GM21528 (cell line): Measurements from ENCODE around the gene OR10A6.

Experiments
- ATAC-seq: cut with Tn5 transposase; IDR thresholded peaks from one replicate; pipeline ENCODE4 v1.9.1; 2021; ENCODE audit warnings: mild to moderate bottlenecking, moderate library complexity; ENCODE audit not compliant: unreplicated experiment, low FRiP score

Gene OR10A6

DNA sequence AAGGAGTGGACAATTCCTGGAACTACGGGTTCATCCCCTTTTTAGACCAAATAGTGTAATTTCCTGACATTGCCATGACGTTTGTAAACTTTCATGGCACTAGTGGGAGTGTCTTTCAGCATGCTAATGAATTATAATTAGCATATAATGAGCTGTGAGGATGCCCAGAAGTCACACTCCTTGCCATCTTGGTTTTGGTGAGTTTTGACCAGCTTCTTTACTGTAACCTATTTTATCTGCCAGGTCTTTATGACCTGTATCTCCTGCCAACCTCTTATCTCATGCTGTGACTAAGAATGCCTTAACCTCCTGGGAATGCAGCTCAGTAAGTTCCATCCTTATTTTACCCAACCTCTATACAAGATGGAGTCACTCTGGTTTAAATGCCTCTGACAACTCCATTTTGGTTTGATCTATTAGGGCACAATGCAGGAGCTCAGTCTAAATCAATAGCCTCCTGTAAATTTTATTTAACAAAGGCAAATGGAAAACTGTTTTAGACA is 20.7 kb downstream of the OR10A6 start:
- no peak for ATAC-seq

DNA sequence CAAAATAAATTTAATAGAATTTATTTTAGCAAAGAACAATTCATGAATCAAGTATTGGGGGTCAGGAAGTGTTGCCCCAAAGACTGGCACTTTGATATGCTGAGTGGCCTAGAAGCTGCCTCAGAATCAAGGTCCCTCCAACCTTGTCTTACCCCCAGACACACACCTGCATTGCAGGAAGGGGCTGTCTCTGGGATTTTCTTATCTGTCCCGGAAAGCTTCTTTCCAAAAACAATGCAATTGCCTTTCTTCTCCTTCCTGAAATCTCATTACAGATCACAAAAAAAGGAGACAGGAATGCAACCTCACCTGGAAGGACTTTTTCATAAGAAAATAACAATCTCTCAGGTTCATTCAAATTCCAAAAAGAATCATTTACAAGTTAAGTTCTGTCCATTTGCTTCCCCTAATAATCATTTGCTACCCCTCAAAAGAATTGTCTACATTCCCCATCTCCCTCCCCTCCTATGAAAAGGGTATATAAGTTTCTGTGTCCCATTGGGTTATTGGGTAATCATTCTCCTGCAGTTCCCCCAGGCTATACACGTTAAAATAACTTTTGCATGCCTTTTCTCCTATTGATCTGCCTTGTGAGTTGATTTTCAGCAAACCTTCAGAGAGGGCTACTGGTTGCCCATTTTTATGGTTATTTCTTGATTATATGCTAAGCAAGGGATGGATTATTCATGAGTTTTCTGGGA is 21.3 kb downstream of the OR10A6 start:
- ATAC-seq = no peak

GRCh38 chr11:7907121-7907520 is 23.9 kb downstream of the OR10A6 start:
- no peak for ATAC-seq

DNA sequence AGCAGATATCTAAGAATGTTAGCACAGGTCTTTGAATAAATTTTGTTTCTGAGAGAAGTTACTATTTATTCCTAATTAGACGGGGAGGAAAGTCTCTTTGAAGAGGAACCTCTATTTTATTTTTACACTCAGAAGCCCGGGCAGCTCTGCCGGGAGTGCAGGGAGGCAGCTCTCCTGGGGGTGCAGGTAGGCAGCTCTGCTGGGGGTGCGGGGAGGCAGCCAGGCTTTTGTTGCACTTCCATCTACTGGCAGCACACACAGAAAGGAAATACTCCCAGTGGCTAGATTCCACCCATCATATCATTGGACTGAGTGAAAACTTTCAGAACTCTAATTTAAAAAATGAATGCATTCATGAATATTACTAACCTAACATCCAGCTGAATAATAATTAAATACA is 24.6 kb downstream of the OR10A6 start:
- ATAC-seq = no peak

- ATAC-seq = no peak
Measured at GRCh38 chr11:7905961-7906429, 25.1 kb downstream of the OR10A6 start.

DNA sequence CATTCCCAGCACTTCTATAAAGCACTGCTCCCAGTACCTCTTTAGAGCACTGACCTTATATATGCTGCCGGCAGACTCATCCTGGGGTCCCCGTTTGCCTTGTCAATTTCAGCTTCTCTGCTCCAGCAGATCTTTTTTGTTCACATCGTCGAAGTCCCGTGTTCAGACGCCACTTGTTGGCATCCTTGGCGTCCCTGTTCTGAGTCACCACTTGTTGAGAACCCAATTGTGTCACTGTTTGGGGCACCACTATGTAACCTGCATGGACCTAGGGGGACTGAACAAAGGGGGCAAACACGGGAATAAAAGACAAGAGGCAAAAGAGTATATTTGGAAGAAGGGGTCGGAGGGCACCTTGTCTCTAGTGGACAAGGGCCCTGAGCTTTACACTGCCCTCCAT is 25.5 kb downstream of the OR10A6 start:
- ATAC-seq = no peak

GRCh38 chr11:7904917-7905316 is 26.2 kb downstream of the OR10A6 start:
- no peak for ATAC-seq

DNA sequence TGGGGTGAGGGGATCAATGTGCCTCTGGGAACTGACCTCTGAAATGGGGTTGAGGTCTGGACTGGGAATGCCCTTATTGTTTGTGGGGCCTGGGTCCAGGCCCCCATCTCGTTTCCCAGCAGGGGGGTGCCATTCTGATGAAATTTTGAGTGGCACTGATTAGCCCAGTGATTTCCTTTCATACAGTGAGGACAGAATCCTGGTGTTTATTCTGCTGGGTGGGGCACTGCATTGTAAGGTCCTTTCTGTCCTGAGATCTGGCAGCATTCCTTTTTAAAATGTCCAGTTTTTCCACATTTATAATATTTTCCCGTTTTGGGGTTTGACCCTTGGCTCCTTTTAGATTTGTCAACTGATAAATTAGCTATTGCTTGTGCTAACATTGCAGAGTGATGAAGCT is 27.1 kb downstream of the OR10A6 start:
- no peak for ATAC-seq

DNA sequence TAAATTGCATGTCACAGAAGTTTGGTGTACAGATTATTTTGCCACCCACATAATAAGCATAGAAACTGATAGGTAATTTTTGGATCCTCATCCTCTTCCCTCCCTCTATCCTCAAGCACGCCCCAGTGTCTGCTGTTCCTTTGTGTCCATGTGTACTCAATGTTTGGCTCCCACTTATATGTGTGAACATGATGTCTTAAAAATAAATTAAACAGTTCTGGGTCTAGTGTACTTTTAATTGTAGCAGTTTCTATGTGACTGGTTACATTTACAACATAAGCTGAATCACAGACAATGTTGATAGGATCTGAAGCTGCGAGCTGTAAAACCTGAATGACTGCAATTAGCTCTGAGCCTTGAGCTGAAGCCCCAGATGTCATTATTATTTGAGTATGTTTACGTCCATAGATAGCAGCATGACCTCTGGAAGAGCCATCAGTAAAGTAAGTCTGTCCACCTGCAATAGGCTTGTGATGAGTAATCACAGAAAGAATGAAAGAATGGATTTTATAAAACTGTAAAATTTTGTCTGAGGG is 29.7 kb downstream of the OR10A6 start:
- ATAC-seq = no peak

DNA sequence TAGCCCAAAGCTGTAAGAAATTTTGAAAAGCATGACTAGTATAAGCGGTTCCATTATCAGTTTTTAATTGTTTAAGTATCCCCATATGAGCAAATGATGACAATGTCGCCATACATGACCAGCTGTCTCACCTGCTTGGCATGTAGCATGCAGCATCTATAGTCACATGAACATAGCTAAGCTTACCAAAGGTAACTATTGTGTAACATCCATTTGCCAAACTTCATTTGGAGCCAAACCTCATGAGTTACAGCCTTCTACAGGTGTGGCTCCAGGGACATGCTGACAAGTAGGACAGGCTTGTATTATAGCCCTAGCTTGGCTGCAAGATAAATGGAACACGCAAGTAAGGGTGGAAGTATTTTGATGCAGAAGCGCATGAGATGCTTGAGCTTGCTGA is 30.4 kb downstream of the OR10A6 start:
- no peak for ATAC-seq

DNA sequence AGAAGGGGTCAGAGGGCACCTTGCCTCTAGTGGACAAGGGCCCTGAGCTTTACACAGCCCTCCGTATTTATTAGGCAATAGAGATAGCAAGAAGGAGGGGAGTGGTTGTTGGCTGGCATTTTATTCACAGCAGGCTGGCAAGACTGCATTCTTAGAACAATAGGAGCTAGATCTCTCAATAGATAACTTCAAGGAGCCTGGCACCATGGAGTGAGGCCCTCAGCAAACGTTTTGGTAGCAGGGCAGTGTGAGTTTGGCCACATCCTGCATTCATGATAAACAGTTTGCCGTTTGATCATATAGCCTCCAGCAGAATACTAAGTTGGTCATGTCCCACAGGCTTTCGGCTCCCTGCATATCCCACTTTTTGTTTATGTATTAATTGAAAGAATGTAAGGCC is 31.6 kb downstream of the OR10A6 start:
- ATAC-seq = no peak

DNA sequence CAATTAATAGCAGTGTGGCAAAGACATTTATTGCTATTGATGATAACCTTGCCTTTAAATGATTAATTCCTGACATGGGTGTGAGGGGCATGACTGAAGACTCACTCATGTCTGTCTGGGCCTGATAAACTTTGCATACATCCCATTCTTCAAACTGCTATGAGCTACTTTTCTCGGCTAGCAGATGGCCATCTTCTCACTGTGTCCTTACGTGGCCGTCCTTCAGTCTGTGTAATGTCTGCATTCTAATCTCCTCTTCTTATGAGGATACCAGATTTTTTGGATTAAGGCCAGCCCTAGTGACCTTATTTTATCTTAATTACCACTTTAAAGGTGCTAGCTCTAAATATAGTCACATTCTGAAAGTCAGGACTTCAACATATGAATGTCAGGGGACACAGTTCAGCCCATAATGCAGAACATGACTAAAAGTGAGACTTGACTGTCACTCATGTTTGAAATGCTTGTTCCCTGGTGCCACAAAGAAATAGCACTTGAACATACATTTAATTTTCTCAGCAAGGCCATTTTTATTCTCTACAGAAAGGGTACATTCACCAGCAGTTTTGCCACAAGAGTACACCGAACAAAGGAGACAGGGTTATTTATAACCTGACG is 32.3 kb downstream of the OR10A6 start:
- ATAC-seq = no peak

- no peak for ATAC-seq
Measured at GRCh38 chr11:7896009-7896785, 34.9 kb downstream of the OR10A6 start.

DNA sequence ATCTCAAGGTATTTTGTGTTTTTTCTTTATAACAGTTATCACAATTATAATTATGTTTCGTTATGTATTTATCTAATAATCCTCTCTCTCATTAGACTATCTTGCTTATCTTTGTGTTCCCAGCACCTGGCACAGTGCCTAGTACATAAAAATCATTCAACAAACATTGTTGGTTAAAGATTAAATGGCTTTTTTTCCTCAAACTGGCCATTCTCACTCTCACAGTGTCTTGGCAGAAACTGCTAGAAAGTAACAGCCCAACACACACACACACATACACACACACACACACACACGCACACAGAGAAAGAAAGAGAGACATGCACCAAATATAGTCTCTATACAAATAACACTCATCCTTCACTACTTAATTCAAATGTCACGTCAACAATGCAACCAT is 36.8 kb downstream of the OR10A6 start:
- ATAC-seq = no peak

DNA sequence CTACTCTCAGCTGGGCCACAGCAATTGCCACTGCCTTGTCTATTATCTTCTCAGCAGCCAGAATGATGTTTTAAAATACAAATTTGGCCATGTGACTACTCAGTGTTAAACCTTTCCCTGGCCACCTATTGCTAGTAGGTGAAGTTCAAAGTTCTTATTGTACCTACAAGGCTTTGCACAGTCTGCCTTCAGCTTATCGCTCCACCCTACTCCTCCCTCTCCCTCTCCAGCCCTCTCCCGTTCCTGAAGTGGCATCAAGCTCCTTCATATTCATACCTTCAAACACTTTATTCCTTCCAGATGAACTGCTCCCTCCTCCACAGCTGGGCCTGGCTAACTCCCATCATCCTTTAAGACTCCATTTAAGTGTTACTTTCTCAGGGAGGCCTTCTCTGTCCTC is 37.3 kb downstream of the OR10A6 start:
- no peak for ATAC-seq

- ATAC-seq = peak; percentile 70
Measured at GRCh38 chr11:7892840-7893254, 38.2 kb downstream of the OR10A6 start.

GRCh38 chr11:7892059-7892699 is 38.9 kb downstream of the OR10A6 start:
- ATAC-seq = peak; percentile 53

DNA sequence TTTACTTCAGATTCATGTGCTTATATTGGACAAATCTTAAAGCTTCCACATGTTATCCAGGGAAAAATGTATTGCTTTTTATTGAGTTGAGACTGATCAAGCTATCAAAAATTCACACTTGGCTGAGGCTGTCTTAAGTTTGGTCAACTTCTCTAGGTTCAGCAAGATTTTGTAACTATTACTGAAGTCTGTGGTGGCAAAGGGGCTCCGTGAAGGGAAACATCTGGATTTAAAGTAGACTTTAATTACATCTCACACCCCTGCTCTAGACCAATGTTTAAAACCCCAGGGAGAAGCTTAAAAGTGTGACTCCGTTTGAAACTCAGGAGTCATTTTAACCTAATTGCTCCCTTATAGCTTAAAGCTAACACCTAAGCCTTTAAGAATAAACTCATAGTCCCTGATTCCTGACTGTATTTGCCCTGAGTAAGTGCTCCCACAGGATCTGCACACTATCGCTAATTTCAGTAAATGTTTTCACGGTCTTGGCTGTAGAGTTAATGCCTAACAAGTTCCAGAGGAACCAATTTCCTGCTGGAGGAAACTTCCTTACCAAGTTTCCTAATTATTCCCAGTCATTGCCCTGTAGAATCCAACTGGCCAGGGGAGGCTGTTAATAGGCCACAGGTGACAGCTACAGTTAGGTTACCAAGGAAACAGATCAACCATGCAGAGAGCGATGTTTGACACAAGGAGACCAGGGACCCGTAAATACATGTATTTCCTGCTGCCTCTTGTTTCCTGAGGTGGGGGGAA is 40.5 kb downstream of the OR10A6 start:
- no peak for ATAC-seq

GRCh38 chr11:7889985-7890384 is 41.1 kb downstream of the OR10A6 start:
- no peak for ATAC-seq

DNA sequence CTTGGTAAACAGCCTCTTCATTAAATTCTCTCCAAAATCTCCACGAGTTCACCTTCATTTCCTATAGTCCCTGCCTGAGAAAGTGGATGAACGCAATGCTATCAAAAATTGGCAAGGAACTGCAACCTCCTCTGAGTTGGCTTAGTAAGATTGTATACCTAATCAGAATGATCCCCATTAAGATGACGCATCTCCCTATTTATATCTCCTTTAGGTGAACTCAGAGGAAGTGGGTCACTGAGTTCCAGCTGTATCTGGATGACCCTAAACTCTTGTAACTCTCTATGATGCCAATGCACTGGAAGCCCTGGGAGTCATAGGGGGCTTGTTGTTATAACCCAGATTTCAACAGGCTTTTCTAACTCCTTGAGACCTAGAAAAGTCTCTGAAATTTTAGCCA is 48.2 kb downstream of the OR10A6 start:
- no peak for ATAC-seq
